ENCODE data around the gene THSD4.

Gene THSD4

GRCh38 chr15:71804226-71804625 is 689.0 kb downstream of the THSD4 start:
- Histone ChIP-seq H3K4me1 (ENCODE audit: control insufficient read depth, low read length) (0 out of 2 replicates have a peak, but pooled peaks cover 6% of the 10 kb centered on the region), H3K4me3 (ENCODE audit: low read length) (no peak overlapping the region), H3K4me2 (ENCODE audit: low read length) (no peak overlapping the region)

GRCh38 chr15:71804695-71805470 is 689.6 kb downstream of the THSD4 start:
- Histone ChIP-seq H4K20me1 (ENCODE audit: control insufficient read depth, insufficient read depth, low read depth, low read length) (no peaks in the 10 kb centered on the region), H3K9me3 (ENCODE audit: control insufficient read depth, insufficient read depth, low read length) (no peaks in the 10 kb centered on the region), H3K4me1 (ENCODE audit: control insufficient read depth, low read length) (0 out of 2 replicates have a peak, but pooled peaks cover 6% of the 10 kb centered on the region), H3K79me2 (ENCODE audit: control insufficient read depth, low read length) (no peaks in the 10 kb centered on the region), H3K27ac (ENCODE audit: low read depth, low read length) (no peak overlapping the region), H3K4me3 (ENCODE audit: low read length) (no peak overlapping the region), H3K36me3 (ENCODE audit: control insufficient read depth, low read length) (no peaks in the 10 kb centered on the region), H3K4me2 (ENCODE audit: low read length) (no peak overlapping the region), H3K9me2 (replicated peaks; ENCODE audit: control insufficient read depth, low read length) (no peaks in the 10 kb centered on the region), H3K27me3 (ENCODE audit: control insufficient read depth, low read length) (no peaks in the 10 kb centered on the region), H3F3A (ENCODE audit: control insufficient read depth, insufficient read depth) (no peaks in the 10 kb centered on the region)
- TF ChIP-seq CTCF (IDR thresholded peaks at IDR 0.05; ENCODE audit: low read depth, low read length, poor library complexity, severe bottlenecking) (no peak), EZH2phosphoT487 (IDR thresholded peaks at IDR 0.05; ENCODE audit: borderline replicate concordance, low read length) (no peak)

More at GRCh38 chr15:71804226-71804625, 689.0 kb downstream of the THSD4 start:
- H4K20me1 ChIP-seq (ENCODE audit: control insufficient read depth, insufficient read depth, low read depth, low read length) = no peaks in the 10 kb centered on the region
- no peaks in the 10 kb centered on the region for H3K36me3 ChIP-seq (ENCODE audit: control insufficient read depth, low read length)
- no peaks in the 10 kb centered on the region for H3F3A ChIP-seq (ENCODE audit: control insufficient read depth, insufficient read depth)
- H3K79me2 ChIP-seq (ENCODE audit: control insufficient read depth, low read length) = no peaks in the 10 kb centered on the region
- no peaks in the 10 kb centered on the region for H3K9me2 ChIP-seq (replicated peaks; ENCODE audit: control insufficient read depth, low read length)
- H3K9me3 ChIP-seq (ENCODE audit: control insufficient read depth, insufficient read depth, low read length) = no peaks in the 10 kb centered on the region
- H3K27me3 ChIP-seq (ENCODE audit: control insufficient read depth, low read length) = no peaks in the 10 kb centered on the region
- H3K27ac ChIP-seq (ENCODE audit: low read depth, low read length) = no peak overlapping the region
- TF ChIP-seq CTCF (IDR thresholded peaks at IDR 0.05; ENCODE audit: low read depth, low read length, poor library complexity, severe bottlenecking) (no peak), EZH2phosphoT487 (IDR thresholded peaks at IDR 0.05; ENCODE audit: borderline replicate concordance, low read length) (no peak)

GRCh38 chr15:71806452-71806931 is 691.2 kb downstream of the THSD4 start:
- Histone ChIP-seq H3K4me2 (ENCODE audit: low read length) (no peak overlapping the region), H3K79me2 (ENCODE audit: control insufficient read depth, low read length) (no peaks in the 10 kb centered on the region), H3K27ac (ENCODE audit: low read depth, low read length) (no peak overlapping the region), H4K20me1 (ENCODE audit: control insufficient read depth, insufficient read depth, low read depth, low read length) (no peaks in the 10 kb centered on the region), H3K36me3 (ENCODE audit: control insufficient read depth, low read length) (no peaks in the 10 kb centered on the region), H3K27me3 (ENCODE audit: control insufficient read depth, low read length) (no peaks in the 10 kb centered on the region), H3K4me3 (ENCODE audit: low read length) (no peak overlapping the region), H3K4me1 (ENCODE audit: control insufficient read depth, low read length) (0 out of 2 replicates have a peak, but pooled peaks cover 6% of the 10 kb centered on the region), H3K9me2 (replicated peaks; ENCODE audit: control insufficient read depth, low read length) (no peaks in the 10 kb centered on the region), H3F3A (ENCODE audit: control insufficient read depth, insufficient read depth) (no peaks in the 10 kb centered on the region), H3K9me3 (ENCODE audit: control insufficient read depth, insufficient read depth, low read length) (no peaks in the 10 kb centered on the region)
- TF ChIP-seq CTCF (IDR thresholded peaks at IDR 0.05; ENCODE audit: low read depth, low read length, poor library complexity, severe bottlenecking) = no peak
- no peak for TF ChIP-seq EZH2phosphoT487 (IDR thresholded peaks at IDR 0.05; ENCODE audit: borderline replicate concordance, low read length)
